ENCODE measurements around the gene HEG1.
A peak's percentile ranks its signal among the peaks of the same experiment; 100 is the strongest.

GRCh38 chr3:124995460-124995994, 60.3 kb downstream of the HEG1 start:
- no peak for TF ChIP-seq EP300 (IDR thresholded peaks at IDR 0.05)
- TF ChIP-seq CTCF (IDR thresholded peaks at IDR 0.05), result peak; percentile 56 to 75 (median 60)
